Measurements from ENCODE around the gene ZSCAN29. TPM values are rescaled to one million over a fixed set of nuclear protein-coding genes. Genes with fewer than 3 reads are reported as not detected.

ZSCAN29 gene
- polyA plus RNA-seq, 1 of the 3 experiments (the other 2 are of a cell fraction), result 5.7 TPM

DNA sequence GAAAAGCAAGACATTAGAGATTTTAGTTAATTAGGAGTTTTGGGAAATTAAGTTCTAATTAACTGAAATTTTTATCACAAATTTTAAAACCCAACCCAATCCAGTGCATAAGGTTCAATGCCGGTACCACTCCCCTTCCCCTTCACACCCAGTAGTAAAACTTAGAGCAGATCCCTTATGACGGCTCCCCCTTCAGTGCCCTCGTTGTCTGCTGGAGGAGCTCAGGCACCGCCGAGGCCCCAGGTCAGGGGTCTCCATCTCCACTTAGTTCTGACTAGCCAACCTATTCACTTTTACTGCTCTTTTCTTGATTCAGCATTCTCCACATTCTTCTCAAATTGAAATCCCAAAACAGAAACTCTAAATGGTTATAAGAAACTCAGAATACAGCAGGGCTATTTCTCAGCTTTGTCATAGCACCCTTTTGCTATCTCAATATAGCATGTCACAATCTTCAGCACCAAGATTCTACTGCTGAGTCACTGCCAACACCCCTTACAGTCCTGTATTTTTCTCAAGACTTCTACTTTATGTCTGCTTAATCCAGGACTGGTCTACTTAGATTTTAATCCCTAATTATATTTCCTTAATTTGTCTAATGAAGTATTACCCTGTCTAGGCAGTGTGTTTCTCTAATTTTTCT is 39.9 kb upstream of the ZSCAN29 start:
- no peak overlapping the region for H2AFZ ChIP-seq (ENCODE audit: low read depth)
- H3K79me2 ChIP-seq (ENCODE audit: insufficient read depth), result no peaks in the 10 kb centered on the region
- no peaks in the 10 kb centered on the region; the same call in 1 of the 2 replicates for H4K20me1 ChIP-seq (ENCODE audit: insufficient read depth)
- DNase-seq, result no peak
- H3K4me2 ChIP-seq, result no peak overlapping the region
- H3F3A ChIP-seq (replicated peaks; ENCODE audit: insufficient read depth), result peaks cover 15% of the 10 kb centered on the region
- H3K9me2 ChIP-seq, result no peaks in the 10 kb centered on the region
- WGBS (ENCODE audit: low lambda C conversion rate), result 94% methylated on average over 5 of the region's 5 CpGs
- peaks cover 0 to 24% of the 10 kb centered on the region in 2 experiments; a peak in 2 of 4 replicates for H3K4me1 ChIP-seq (ENCODE audit: control insufficient read depth in 1 of 2, insufficient read depth in 2 of 2, low read depth in 1 of 2, low read length in 1 of 2)
- TF ChIP-seq SMC3 (IDR thresholded peaks at IDR 0.05; ENCODE audit: low read depth, low read length), result no peak
- TF ChIP-seq, protein P1, sequence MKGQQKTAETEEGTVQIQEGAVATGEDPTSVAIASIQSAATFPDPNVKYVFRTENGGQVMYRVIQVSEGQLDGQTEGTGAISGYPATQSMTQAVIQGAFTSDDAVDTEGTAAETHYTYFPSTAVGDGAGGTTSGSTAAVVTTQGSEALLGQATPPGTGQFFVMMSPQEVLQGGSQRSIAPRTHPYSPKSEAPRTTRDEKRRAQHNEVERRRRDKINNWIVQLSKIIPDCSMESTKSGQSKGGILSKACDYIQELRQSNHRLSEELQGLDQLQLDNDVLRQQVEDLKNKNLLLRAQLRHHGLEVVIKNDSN (IDR thresholded peaks at IDR 0.05; ENCODE audit: borderline replicate concordance, low read depth), result no peak
- H3K27me3 ChIP-seq (ENCODE audit: insufficient read depth), result no peaks in the 10 kb centered on the region
- H3K4me3 ChIP-seq (ENCODE audit: low read depth in 2 of 2, low read length in 1 of 2), result no peak overlapping the region
- CTCF ChIA-PET, result interaction anchor here (1.4 kb wide), 1 partner anchor 104 kb away, joined by 4 read pairs; no protein-coding TSS in a partner anchor
- H3K36me3 ChIP-seq (replicated peaks in 1 of 2; ENCODE audit: control insufficient read depth in 1 of 2, insufficient read depth in 2 of 2, low read length in 1 of 2), result peaks cover 77 to 86% of the 10 kb centered on the region in 2 experiments
- POLR2A ChIA-PET, result no interaction called here
- no peaks in the 10 kb centered on the region for H3K9me3 ChIP-seq
- H3K27ac ChIP-seq (ENCODE audit: low read depth in 2 of 2, low read length in 1 of 2), result peak overlapping the region in 1 of 2 experiments; percentile 16; a peak in 1 of 4 replicates
- no peak overlapping the region for H3K9ac ChIP-seq

DNA sequence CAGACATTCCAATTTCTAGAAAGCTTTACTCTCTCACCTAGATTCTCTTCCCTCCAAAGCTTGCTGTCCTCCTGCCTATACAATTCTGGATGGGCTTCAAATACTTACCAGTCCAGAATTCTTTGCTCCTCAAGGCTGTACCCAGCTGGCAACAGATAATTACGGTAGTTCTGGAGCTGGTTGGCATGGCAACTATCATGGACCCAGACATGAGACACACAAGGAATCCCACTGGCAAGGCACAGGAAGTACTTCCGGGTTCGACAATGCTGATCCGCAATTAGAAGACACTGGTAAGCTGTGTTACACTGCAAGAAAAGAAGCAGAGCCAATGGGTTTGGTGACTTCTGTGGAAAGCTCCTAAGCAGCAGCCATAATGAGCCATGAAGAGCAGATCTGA is 37.9 kb upstream of the ZSCAN29 start:
- Histone ChIP-seq H3F3A (replicated peaks; ENCODE audit: insufficient read depth) (peaks cover 15% of the 10 kb centered on the region), H3K27ac (ENCODE audit: low read depth in 2 of 2, low read length in 1 of 2) (peak overlapping the region in 1 of 2 experiments; percentile 72; a peak in 1 of 4 replicates), H4K20me1 (ENCODE audit: insufficient read depth) (no peaks in the 10 kb centered on the region; the same call in 1 of the 2 replicates), H3K9ac (no peak overlapping the region), H3K9me2 (no peaks in the 10 kb centered on the region), H3K36me3 (replicated peaks in 1 of 2; ENCODE audit: control insufficient read depth in 1 of 2, insufficient read depth in 2 of 2, low read length in 1 of 2) (peaks cover 89 to 92% of the 10 kb centered on the region in 2 experiments), H3K4me2 (no peak overlapping the region), H3K79me2 (ENCODE audit: insufficient read depth) (no peaks in the 10 kb centered on the region), H3K4me1 (ENCODE audit: control insufficient read depth in 1 of 2, insufficient read depth in 2 of 2, low read depth in 1 of 2, low read length in 1 of 2) (peaks cover 0 to 24% of the 10 kb centered on the region in 2 experiments; a peak in 2 of 4 replicates), H3K27me3 (ENCODE audit: insufficient read depth) (no peaks in the 10 kb centered on the region), H3K4me3 (ENCODE audit: low read depth in 2 of 2, low read length in 1 of 2) (no peak overlapping the region), H2AFZ (ENCODE audit: low read depth) (no peak overlapping the region), H3K9me3 (no peaks in the 10 kb centered on the region)
- 50% methylated on average over 4 of the region's 4 CpGs for WGBS (ENCODE audit: low lambda C conversion rate)
- ChIA-PET POLR2A (no interaction called here), CTCF (interaction anchor here (0.6 kb wide), 1 partner anchor 78 kb away, joined by 3 read pairs; no protein-coding TSS in a partner anchor)
- TF ChIP-seq EZH2phosphoT487 (IDR thresholded peaks at IDR 0.05; ENCODE audit: borderline replicate concordance, low read depth) (no peak), GATA2 (CRISPR knock-in tag; IDR thresholded peaks at IDR 0.05) (no peak), TCF12 (IDR thresholded peaks at IDR 0.05) (no peak), GABPA (IDR thresholded peaks at IDR 0.05; ENCODE audit: low read depth) (no peak)
- peak; percentile 46 for DNase-seq

DNA sequence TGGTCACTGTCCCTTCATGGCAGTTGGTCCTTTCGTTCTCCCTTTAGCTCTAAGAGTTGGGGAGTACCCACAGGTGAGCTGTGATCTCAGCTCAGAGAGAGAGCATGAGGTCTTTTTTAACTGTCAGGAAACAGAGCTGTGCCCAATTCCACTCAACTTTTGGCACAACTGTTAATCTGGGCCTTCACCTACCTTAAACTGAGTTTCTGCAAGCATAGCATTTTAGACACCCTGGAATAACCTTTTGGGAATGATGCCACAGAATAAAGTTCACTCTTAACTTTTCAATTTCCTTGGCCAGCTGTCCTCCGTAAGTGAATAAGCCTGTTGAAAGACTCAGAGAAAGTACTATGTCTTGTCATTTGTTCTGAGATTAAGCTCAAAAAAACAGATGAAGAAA is 36.0 kb upstream of the ZSCAN29 start:
- peaks cover 19% of the 10 kb centered on the region for H3F3A ChIP-seq (replicated peaks; ENCODE audit: insufficient read depth)
- no peak for DNase-seq
- H3K36me3 ChIP-seq (replicated peaks in 1 of 2; ENCODE audit: control insufficient read depth in 1 of 2, insufficient read depth in 2 of 2, low read length in 1 of 2), result peaks cover 86 to 90% of the 10 kb centered on the region in 2 experiments
- H3K4me3 ChIP-seq (ENCODE audit: low read depth in 2 of 2, low read length in 1 of 2), result no peak overlapping the region
- H3K4me2 ChIP-seq, result no peak overlapping the region
- no peaks in the 10 kb centered on the region for H3K9me3 ChIP-seq
- H3K27me3 ChIP-seq (ENCODE audit: insufficient read depth), result no peaks in the 10 kb centered on the region
- peaks cover 0 to 24% of the 10 kb centered on the region in 2 experiments; a peak in 2 of 4 replicates for H3K4me1 ChIP-seq (ENCODE audit: control insufficient read depth in 1 of 2, insufficient read depth in 2 of 2, low read depth in 1 of 2, low read length in 1 of 2)
- peak overlapping the region; percentile 37 to 95; a peak in 3 of 4 replicates for H3K27ac ChIP-seq (ENCODE audit: low read depth in 2 of 2, low read length in 1 of 2)
- H2AFZ ChIP-seq (ENCODE audit: low read depth), result no peak overlapping the region
- CTCF ChIA-PET, result interaction anchor here (1.1 to 2.5 kb wide), 5 partner anchors 10 to 108 kb away, joined by 3 to 8 read pairs (median 5); no protein-coding TSS in a partner anchor
- WGBS (ENCODE audit: low lambda C conversion rate), result 91% methylated on average over 2 of the region's 2 CpGs
- H3K79me2 ChIP-seq (ENCODE audit: insufficient read depth), result no peaks in the 10 kb centered on the region
- POLR2A ChIA-PET, result no interaction called here
- no peak overlapping the region for H3K9ac ChIP-seq
- H3K9me2 ChIP-seq, result no peaks in the 10 kb centered on the region
- no peaks in the 10 kb centered on the region; the same call in 1 of the 2 replicates for H4K20me1 ChIP-seq (ENCODE audit: insufficient read depth)
- no peak for TF ChIP-seq POLR2AphosphoS5 (IDR thresholded peaks at IDR 0.05; ENCODE audit: low read depth, low read length)
- no peak for TF ChIP-seq GABPA (IDR thresholded peaks at IDR 0.05; ENCODE audit: low read depth)
- TF ChIP-seq CHD2 (IDR thresholded peaks at IDR 0.05; ENCODE audit: low read length, partially characterized antibody), result no peak
- TF ChIP-seq GATA2 (CRISPR knock-in tag; IDR thresholded peaks at IDR 0.05), result no peak
- no peak for TF ChIP-seq TAF1 (IDR thresholded peaks at IDR 0.05; ENCODE audit: borderline replicate concordance, low read depth, low read length)
- TF ChIP-seq, protein P2, sequence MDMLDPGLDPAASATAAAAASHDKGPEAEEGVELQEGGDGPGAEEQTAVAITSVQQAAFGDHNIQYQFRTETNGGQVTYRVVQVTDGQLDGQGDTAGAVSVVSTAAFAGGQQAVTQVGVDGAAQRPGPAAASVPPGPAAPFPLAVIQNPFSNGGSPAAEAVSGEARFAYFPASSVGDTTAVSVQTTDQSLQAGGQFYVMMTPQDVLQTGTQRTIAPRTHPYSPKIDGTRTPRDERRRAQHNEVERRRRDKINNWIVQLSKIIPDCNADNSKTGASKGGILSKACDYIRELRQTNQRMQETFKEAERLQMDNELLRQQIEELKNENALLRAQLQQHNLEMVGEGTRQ (IDR thresholded peaks at IDR 0.05; ENCODE audit: borderline replicate concordance, low read depth, low read length), result no peak
- TF ChIP-seq, protein P3, sequence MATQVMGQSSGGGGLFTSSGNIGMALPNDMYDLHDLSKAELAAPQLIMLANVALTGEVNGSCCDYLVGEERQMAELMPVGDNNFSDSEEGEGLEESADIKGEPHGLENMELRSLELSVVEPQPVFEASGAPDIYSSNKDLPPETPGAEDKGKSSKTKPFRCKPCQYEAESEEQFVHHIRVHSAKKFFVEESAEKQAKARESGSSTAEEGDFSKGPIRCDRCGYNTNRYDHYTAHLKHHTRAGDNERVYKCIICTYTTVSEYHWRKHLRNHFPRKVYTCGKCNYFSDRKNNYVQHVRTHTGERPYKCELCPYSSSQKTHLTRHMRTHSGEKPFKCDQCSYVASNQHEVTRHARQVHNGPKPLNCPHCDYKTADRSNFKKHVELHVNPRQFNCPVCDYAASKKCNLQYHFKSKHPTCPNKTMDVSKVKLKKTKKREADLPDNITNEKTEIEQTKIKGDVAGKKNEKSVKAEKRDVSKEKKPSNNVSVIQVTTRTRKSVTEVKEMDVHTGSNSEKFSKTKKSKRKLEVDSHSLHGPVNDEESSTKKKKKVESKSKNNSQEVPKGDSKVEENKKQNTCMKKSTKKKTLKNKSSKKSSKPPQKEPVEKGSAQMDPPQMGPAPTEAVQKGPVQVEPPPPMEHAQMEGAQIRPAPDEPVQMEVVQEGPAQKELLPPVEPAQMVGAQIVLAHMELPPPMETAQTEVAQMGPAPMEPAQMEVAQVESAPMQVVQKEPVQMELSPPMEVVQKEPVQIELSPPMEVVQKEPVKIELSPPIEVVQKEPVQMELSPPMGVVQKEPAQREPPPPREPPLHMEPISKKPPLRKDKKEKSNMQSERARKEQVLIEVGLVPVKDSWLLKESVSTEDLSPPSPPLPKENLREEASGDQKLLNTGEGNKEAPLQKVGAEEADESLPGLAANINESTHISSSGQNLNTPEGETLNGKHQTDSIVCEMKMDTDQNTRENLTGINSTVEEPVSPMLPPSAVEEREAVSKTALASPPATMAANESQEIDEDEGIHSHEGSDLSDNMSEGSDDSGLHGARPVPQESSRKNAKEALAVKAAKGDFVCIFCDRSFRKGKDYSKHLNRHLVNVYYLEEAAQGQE (IDR thresholded peaks at IDR 0.05; ENCODE audit: low read depth, low read length), result no peak
- TF ChIP-seq EP300 (IDR thresholded peaks at IDR 0.05; ENCODE audit: borderline replicate concordance in 1 of 2, low read depth in 1 of 2, low read length in 1 of 2), result no peak
